H7 (cell line): ENCODE measurements around the gene LPCAT3. TPM values are rescaled to one million over a fixed set of nuclear protein-coding genes. Genes with fewer than 3 reads are reported as not detected.

Source experiments
- DNase-seq: peaks from one replicate; pipeline ENCODE4 v3.0.0; 2012
- H3K27me3 ChIP-seq: 2 replicates; pipeline ENCODE4 v1.6.0; 2011; ENCODE audit warnings: mild to moderate bottlenecking, low read length; ENCODE audit not compliant: control insufficient read depth, insufficient read depth
- H3K36me3 ChIP-seq: replicated peaks from 2 replicates; pipeline ENCODE4 v1.5.1; 2011; ENCODE audit warnings: low read length; ENCODE audit not compliant: control insufficient read depth, insufficient read depth
- H3K4me3 ChIP-seq: 2 replicates; pipeline ENCODE4 v1.5.1; 2011; ENCODE audit warnings: low read depth, mild to moderate bottlenecking, control low read depth, low read length, moderate library complexity; ENCODE audit not compliant: insufficient read depth
- total RNA-seq: library from RNA; depleted of rRNA; stranded (reverse); fragments of >200 nt; shearing (Covaris generic); gene quantifications from 2 replicates; pipeline ENCODE4 v1.2.3, GENCODE V29; 2014

The LPCAT3 gene
- total RNA-seq, 1 experiment from 2014 or later, result 16.9 TPM

- Histone ChIP-seq H3K27me3 (no peaks in the 10 kb centered on the region), H3K4me3 (no peak overlapping the region), H3K36me3 (peaks cover 9% of the 10 kb centered on the region)
- no peak for DNase-seq
Measured at GRCh38 chr12:6941267-6941666, 77.0 kb downstream of the LPCAT3 start.

DNA sequence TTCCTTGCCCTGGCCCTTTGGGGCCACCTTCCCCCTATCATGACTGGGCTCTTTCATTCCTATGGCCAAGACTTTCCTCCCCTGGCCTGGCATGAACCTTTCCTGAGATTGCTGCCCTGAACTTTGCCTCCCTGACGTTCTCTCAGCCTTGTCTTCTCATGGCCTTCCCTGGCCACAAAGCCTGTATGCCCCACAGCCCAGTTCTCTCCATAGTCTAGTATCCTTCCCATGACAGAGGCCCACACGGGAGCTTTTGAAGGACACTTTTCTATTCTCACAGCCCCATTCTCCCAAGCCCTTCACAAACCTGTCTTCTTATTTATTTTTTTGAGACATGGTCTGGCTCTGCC lies 79.1 kb downstream of the LPCAT3 start:
- Histone ChIP-seq H3K4me3 (no peak overlapping the region), H3K36me3 (peaks cover 16% of the 10 kb centered on the region), H3K27me3 (no peaks in the 10 kb centered on the region)
- DNase-seq, result no peak

- peak overlapping the region; percentile 79 for H3K4me3 ChIP-seq
- H3K36me3 ChIP-seq, result peaks cover 19% of the 10 kb centered on the region
- no peak for DNase-seq
- H3K27me3 ChIP-seq, result no peaks in the 10 kb centered on the region
Measured at GRCh38 chr12:6938353-6939190, 79.7 kb downstream of the LPCAT3 start.

- H3K4me3 ChIP-seq, result peak overlapping the region; percentile 79
- peaks cover 21% of the 10 kb centered on the region for H3K36me3 ChIP-seq
- no peaks in the 10 kb centered on the region for H3K27me3 ChIP-seq
- peak; percentile 94 for DNase-seq
Measured at GRCh38 chr12:6937481-6938352, 80.6 kb downstream of the LPCAT3 start.

- Histone ChIP-seq H3K27me3 (no peaks in the 10 kb centered on the region), H3K36me3 (peaks cover 21% of the 10 kb centered on the region), H3K4me3 (peak overlapping the region; percentile 79)
- DNase-seq, result peak; percentile 87
Measured at GRCh38 chr12:6936636-6937480, 81.4 kb downstream of the LPCAT3 start.

GRCh38 chr12:6936194-6936635 lies 82.1 kb downstream of the LPCAT3 start:
- no peak for DNase-seq
- Histone ChIP-seq H3K4me3 (no peak overlapping the region), H3K36me3 (peaks cover 19% of the 10 kb centered on the region), H3K27me3 (no peaks in the 10 kb centered on the region)

GRCh38 chr12:6935371-6936193 lies 82.7 kb downstream of the LPCAT3 start:
- DNase-seq, result no peak
- Histone ChIP-seq H3K36me3 (peaks cover 15% of the 10 kb centered on the region), H3K4me3 (no peak overlapping the region), H3K27me3 (no peaks in the 10 kb centered on the region)

GRCh38 chr12:6934110-6934509 lies 84.2 kb downstream of the LPCAT3 start:
- H3K36me3 ChIP-seq, result peaks cover 14% of the 10 kb centered on the region
- H3K4me3 ChIP-seq, result no peak overlapping the region
- no peaks in the 10 kb centered on the region for H3K27me3 ChIP-seq
- no peak for DNase-seq

DNA sequence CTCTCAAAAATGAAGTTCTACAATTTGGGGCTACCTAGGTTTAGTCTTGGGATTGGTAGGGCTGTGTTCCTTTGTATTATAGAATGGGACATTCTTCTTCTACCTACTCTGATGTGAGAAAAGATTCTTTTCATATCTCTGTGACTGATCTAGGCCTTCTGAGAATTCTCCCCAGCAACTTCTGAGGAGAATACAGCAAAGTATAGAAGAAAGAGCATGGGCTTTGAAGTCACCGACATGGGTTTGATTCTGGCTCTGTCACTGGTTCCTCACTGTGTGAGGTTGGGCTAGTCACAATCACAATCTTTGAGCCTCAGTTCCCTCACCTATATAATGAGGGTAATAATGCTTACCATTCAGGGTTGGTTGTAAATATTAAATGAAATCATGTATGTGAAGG lies 85.5 kb downstream of the LPCAT3 start:
- no peak for DNase-seq
- Histone ChIP-seq H3K4me3 (no peak overlapping the region), H3K27me3 (no peaks in the 10 kb centered on the region), H3K36me3 (peaks cover 13% of the 10 kb centered on the region)

- Histone ChIP-seq H3K36me3 (peaks cover 9% of the 10 kb centered on the region), H3K4me3 (peak overlapping the region; percentile 78), H3K27me3 (no peaks in the 10 kb centered on the region)
- DNase-seq, result peak; percentile 27
Measured at GRCh38 chr12:6929466-6930452, 88.5 kb downstream of the LPCAT3 start.

DNA sequence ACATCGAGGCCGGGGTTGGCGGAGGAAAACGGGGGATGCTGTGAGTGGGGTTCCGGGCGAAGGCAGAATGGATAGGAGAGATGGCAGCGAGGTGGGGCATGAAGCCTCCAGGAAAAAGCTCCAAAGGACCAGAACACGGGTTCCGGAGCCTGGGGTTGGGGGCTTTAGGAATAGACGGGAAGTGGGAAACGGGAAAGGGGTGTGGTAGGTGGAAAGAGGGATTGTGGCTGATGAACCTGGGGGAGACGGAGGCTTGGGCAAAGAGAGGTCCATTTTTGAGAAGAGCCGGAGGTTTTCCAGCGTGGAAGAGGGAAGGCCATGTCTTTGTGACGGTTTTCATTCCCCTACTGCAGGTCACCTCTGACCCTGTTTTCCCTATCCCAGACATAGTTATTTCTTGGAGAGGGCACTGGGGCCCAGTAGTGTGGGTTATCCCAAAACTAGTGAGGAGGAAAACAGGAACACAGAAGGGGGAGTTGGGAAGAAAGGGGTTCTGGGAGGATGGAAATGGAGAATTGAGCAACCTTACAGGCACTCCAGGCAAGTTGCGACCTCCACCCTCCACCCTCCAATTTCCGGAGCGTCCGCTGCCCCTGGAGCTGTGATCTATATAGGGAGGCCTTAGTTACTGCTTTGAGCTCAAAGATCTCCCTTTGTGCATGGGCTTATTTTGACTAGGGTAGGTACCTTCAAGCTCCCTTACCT lies 89.4 kb downstream of the LPCAT3 start:
- Histone ChIP-seq H3K36me3 (peaks cover 4% of the 10 kb centered on the region), H3K4me3 (peak overlapping the region; percentile 78), H3K27me3 (no peaks in the 10 kb centered on the region)
- no peak for DNase-seq

DNA sequence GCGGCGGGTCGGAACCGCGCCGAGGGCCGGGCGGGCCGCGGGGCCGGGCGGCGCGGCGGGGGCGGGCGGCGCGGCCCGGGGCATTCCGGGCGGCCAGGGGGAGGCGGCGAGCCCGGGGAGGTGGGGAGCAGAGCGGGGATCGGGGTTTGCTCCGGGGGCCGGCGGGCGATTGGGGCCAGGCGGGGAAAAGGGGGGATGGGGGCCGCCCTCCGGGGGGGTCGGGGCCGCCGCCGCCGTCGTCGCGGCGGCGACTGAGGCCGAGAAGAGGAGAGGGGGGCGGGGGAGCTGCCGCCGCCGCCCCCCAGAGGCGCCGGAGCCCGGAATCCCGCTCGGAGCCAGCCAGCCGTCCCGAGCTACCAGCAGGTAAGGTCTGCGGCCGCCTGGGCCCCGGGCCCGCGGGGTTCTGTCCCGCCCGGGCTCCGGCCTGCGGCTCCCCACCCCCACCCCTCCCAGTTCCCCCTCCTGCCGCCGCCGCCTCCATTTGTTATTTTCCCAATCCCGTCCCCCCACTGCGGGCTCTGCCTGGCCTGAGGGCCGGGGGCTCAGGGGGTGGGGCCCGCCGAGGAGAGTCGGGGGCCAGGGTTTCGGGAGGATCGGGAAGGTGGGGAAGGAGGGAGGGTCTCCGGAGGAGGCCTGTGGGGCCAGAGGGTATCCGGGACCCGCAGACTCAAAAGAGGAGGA lies 90.1 kb downstream of the LPCAT3 start:
- Histone ChIP-seq H3K4me3 (peak overlapping the region; percentile 78), H3K27me3 (no peaks in the 10 kb centered on the region), H3K36me3 (peaks cover 1% of the 10 kb centered on the region; the same call in 1 of the 2 replicates)
- DNase-seq, result peak; percentile 85
